ENCODE measurements around the gene PDE4D. TPM values are rescaled to one million over a fixed set of nuclear protein-coding genes. Genes with fewer than 3 reads are reported as not detected.

Gene PDE4D
- total and polyA plus RNA-seq, 11 donors: 5.2 to 68.3 (median 42.1) TPM

DNA sequence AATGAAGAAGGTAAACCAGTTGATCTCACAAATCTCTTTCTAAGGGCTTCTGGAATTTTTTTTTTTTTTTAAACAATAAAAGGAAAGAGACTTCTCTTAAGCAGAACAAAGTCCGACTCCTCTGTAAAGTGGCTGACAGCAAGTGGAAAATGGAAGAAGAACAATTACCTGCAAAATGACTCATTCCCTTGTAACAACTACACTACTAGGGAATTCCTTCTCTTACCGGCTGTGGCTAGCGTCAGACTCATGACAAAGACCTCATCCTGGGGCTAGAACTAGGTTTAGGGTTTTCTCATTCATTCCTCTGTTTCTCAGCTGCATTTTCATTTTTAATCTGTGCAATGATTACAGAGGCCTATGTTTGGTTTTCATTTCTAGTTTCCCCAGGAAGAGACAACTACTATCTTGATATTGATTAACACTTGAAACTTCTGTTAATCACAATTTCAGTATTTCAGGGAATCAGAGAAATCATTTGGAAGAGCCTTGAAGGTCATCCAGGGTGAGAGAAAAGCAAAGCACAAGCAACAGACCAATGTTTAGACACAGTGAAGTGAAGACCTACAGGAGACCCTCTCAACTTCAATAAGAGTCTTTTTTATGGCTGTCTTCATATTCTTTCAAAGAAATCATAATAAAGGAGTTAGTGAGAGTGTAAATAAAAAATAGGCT lies 872.8 kb downstream of the PDE4D start:
- no peak overlapping the region for H3K4me3 ChIP-seq
- no peak for ATAC-seq
- peak overlapping the region in 1 of 12 donors; percentile 63 for H3K27ac ChIP-seq
- DNase-seq: no peak
- intact Hi-C loops (cut with DNase I): no loop called here
- peaks cover 0 to 9% (median 0%) of the 10 kb centered on the region in 9 donors for H3K36me3 ChIP-seq
- 68 to 74% (median 73%) methylated on average over 3 of the region's 3 CpGs for WGBS, 4 donors
- TF ChIP-seq, protein P1, sequence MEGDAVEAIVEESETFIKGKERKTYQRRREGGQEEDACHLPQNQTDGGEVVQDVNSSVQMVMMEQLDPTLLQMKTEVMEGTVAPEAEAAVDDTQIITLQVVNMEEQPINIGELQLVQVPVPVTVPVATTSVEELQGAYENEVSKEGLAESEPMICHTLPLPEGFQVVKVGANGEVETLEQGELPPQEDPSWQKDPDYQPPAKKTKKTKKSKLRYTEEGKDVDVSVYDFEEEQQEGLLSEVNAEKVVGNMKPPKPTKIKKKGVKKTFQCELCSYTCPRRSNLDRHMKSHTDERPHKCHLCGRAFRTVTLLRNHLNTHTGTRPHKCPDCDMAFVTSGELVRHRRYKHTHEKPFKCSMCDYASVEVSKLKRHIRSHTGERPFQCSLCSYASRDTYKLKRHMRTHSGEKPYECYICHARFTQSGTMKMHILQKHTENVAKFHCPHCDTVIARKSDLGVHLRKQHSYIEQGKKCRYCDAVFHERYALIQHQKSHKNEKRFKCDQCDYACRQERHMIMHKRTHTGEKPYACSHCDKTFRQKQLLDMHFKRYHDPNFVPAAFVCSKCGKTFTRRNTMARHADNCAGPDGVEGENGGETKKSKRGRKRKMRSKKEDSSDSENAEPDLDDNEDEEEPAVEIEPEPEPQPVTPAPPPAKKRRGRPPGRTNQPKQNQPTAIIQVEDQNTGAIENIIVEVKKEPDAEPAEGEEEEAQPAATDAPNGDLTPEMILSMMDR (IDR thresholded peaks at IDR 0.05): no peak
- TF ChIP-seq POLR2A (IDR thresholded peaks at IDR 0.05): no peak
- peaks cover 0 to 7% (median 0%) of the 10 kb centered on the region in 12 donors for H3K9me3 ChIP-seq
- peaks cover 0 to 18% (median 0%) of the 10 kb centered on the region in 12 donors for H3K4me1 ChIP-seq
- H3K27me3 ChIP-seq: no peaks in the 10 kb centered on the region

DNA sequence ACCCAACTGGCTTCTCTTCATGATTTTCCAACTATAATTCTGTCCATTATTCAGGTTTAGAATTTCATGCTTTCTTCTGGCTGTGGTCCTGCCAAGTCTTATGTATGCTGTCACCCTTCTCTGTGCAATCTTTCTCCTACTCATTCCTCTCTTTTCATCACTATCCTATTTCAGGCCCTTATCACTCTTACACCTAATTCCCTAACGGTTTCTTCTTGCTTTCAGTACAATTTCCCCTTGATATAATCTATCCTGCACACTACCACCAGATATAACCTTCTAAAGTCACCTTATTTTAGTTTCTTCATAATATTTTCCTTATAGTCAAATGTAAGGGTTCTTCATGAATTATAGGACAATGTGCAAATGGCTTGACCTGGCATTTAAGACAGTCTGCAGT lies 874.4 kb downstream of the PDE4D start:
- DNase-seq (no peak), ATAC-seq (peak in 1 of 4 donors; percentile 26)
- Histone ChIP-seq H3K4me3 (no peak overlapping the region), H3K4me1 (peaks cover 0 to 17% (median 0%) of the 10 kb centered on the region in 12 donors), H3K9me3 (peaks cover 0 to 11% (median 0%) of the 10 kb centered on the region in 12 donors), H3K27ac (no peak overlapping the region), H3K36me3 (peaks cover 0 to 9% (median 0%) of the 10 kb centered on the region in 9 donors), H3K27me3 (no peaks in the 10 kb centered on the region)
- WGBS, 4 donors: 21 to 40% (median 35%) methylated on average over 1 of the region's 1 CpG
- intact Hi-C loops (cut with DNase I): no loop called here
- no peak for TF ChIP-seq POLR2A (IDR thresholded peaks at IDR 0.05)
- TF ChIP-seq, protein P1 (IDR thresholded peaks at IDR 0.05): no peak

- H3K4me3 ChIP-seq: no peak overlapping the region
- peak in 1 of 4 donors; percentile 29 for ATAC-seq
- peaks cover 0 to 19% (median 0%) of the 10 kb centered on the region in 12 donors for H3K9me3 ChIP-seq
- H3K36me3 ChIP-seq: peaks cover 0 to 9% (median 0%) of the 10 kb centered on the region in 9 donors
- no peak for DNase-seq
- intact Hi-C loops (cut with DNase I): no loop called here
- no peak overlapping the region for H3K27ac ChIP-seq
- peaks cover 0 to 16% (median 0%) of the 10 kb centered on the region in 12 donors for H3K4me1 ChIP-seq
- TF ChIP-seq, protein P1 (IDR thresholded peaks at IDR 0.05): no peak
- TF ChIP-seq POLR2A (IDR thresholded peaks at IDR 0.05): no peak
- H3K27me3 ChIP-seq: no peaks in the 10 kb centered on the region
- WGBS, 4 donors: 92 to 98% (median 96%) methylated on average over 5 of the region's 5 CpGs
Observed at GRCh38 chr5:59016925-59017324, 876.6 kb downstream of the PDE4D start.

- Histone ChIP-seq H3K27ac (no peak overlapping the region), H3K9me3 (peaks cover 0 to 22% (median 0%) of the 10 kb centered on the region in 12 donors), H3K36me3 (no peaks in the 10 kb centered on the region), H3K4me1 (peaks cover 0 to 4% (median 0%) of the 10 kb centered on the region in 12 donors), H3K27me3 (no peaks in the 10 kb centered on the region), H3K4me3 (no peak overlapping the region)
- DNase-seq (no peak), ATAC-seq (no peak)
- TF ChIP-seq POLR2A (IDR thresholded peaks at IDR 0.05): no peak
- TF ChIP-seq, protein P1 (IDR thresholded peaks at IDR 0.05): no peak
- intact Hi-C loops (cut with DNase I): loop anchor here in 5 of 10 donors (2.0 to 5.0 kb wide), 3 partner anchors 50 to 118 kb away; no protein-coding TSS in a partner anchor
Observed at GRCh38 chr5:59008816-59009473, 884.6 kb downstream of the PDE4D start.

Data from heart left ventricle (tissue), 16 donors.